Endothelial cell of umbilical vein (primary cell): Measurements from ENCODE around the gene RRP8. TPM values are rescaled to one million over a fixed set of nuclear protein-coding genes. Genes with fewer than 3 reads are reported as not detected.

Experiments used
- BruUV-seq: library from RNA; stranded (reverse); fragments of 400-500 nt; replicated peaks from 2 replicates; lab custom pipeline; 2021; lab: Mats Ljungman, UMichigan
- CTCF ChIA-PET: fragments of 300-600, 350-600 bp; sonication (Branson Sonifier 250); formaldehyde crosslinking; loops from one replicate; lab custom pipeline; 2021; ENCODE audit warnings: antibody characterized with exemption, inconsistent platforms; lab: Charles Lee
- POLR2A ChIA-PET: fragments of 300-600, 350-600 bp; sonication (Branson Sonifier 250); formaldehyde crosslinking; loops from one replicate; lab custom pipeline; 2021; ENCODE audit warnings: antibody characterized with exemption, inconsistent platforms; lab: Charles Lee
- DNase-seq: peaks from one replicate; pipeline ENCODE4 v3.0.0-alpha.2; 2011; ENCODE audit warnings: low read depth, low spot score
- FAIRE-seq: peaks from 2 replicates; lab custom pipeline; 2011; peaks lifted over from hg19 to GRCh38; lab: Jason Lieb, UNC
- H2AFZ ChIP-seq: 2 replicates; pipeline ENCODE4 v1.6.0; 2012; ENCODE audit warnings: low read depth, low read length, control low read depth, inconsistent platforms
- H3K27ac ChIP-seq: 2 replicates; pipeline ENCODE4 v1.5.1; 2011; ENCODE audit warnings: low read depth, mild to moderate bottlenecking, control low read depth, low read length, moderate library complexity; ENCODE audit not compliant: insufficient read depth
- H3K27me3 ChIP-seq, 2 experiments: 2 replicates each; pipeline versions ENCODE4 v1.6.0 to v1.6.1; 2011; ENCODE audit warnings: low read length in 2 of 2, mixed read lengths in 1 of 2; ENCODE audit not compliant: control insufficient read depth in 2 of 2, insufficient read depth in 2 of 2
- H3K36me3 ChIP-seq, 2 experiments: 2 replicates in 1 of 2; 3 replicates in 1 of 2; pipeline ENCODE4 v1.5.1; 2011; ENCODE audit warnings: low read length in 2 of 2, mild to moderate bottlenecking in 1 of 2, moderate library complexity in 1 of 2; ENCODE audit not compliant: control insufficient read depth in 2 of 2, insufficient read depth in 2 of 2; ENCODE audit errors: extremely low read depth in 1 of 2
- H3K4me1 ChIP-seq: 3 replicates; pipeline ENCODE4 v1.5.1; 2011; ENCODE audit warnings: mild to moderate bottlenecking, low read length; ENCODE audit not compliant: control insufficient read depth, insufficient read depth; ENCODE audit errors: extremely low read depth
- H3K4me2 ChIP-seq: 2 replicates; pipeline ENCODE4 v1.6.1; 2011; ENCODE audit warnings: low read length, control low read depth, mixed read lengths; ENCODE audit not compliant: insufficient read depth
- H3K4me3 ChIP-seq, 3 experiments: fragments of 200-600 bp in 1 of 3; sonication (generic), shearing (Covaris generic) in 1 of 3; replicated peaks in 1 of 3; 2 replicates each; pipeline ENCODE4 v1.5.1; 2011 to 2016; ENCODE audit warnings: control low read depth in 3 of 3, low read length in 3 of 3, mild to moderate bottlenecking in 2 of 3, inconsistent platforms in 1 of 3, low read depth in 1 of 3, moderate library complexity in 1 of 3; ENCODE audit not compliant: insufficient read depth in 1 of 3
- H3K79me2 ChIP-seq: 2 replicates; pipeline ENCODE4 v1.6.0; 2012; ENCODE audit warnings: low read length, inconsistent platforms; ENCODE audit not compliant: control insufficient read depth, insufficient read depth
- H3K9ac ChIP-seq: replicated peaks from 2 replicates; pipeline ENCODE3; 2011; ENCODE audit warnings: low read length, control low read depth; ENCODE audit not compliant: insufficient read depth; ENCODE audit errors: extremely low read depth
- H3K9me1 ChIP-seq: replicated peaks from 3 replicates; pipeline ENCODE4 v1.6.0; 2011; ENCODE audit warnings: mild to moderate bottlenecking, low read length; ENCODE audit not compliant: control insufficient read depth, insufficient read depth; ENCODE audit errors: extremely low read depth
- H3K9me3 ChIP-seq: replicated peaks from 2 replicates; pipeline ENCODE4 v1.5.1; 2012; ENCODE audit warnings: low read length, inconsistent platforms; ENCODE audit not compliant: control insufficient read depth, insufficient read depth
- H4K20me1 ChIP-seq: replicated peaks from 2 replicates; pipeline ENCODE3; 2011; ENCODE audit warnings: mild to moderate bottlenecking, low read length; ENCODE audit not compliant: control insufficient read depth, insufficient read depth; ENCODE audit errors: extremely low read depth
- EZH2 ChIP-seq: IDR thresholded peaks from 2 replicates; pipeline ENCODE4 v1.6.1; 2012; ENCODE audit warnings: borderline replicate concordance, low read depth, mild to moderate bottlenecking, moderate library complexity, low read length, inconsistent platforms; ENCODE audit not compliant: severe bottlenecking
- FOS ChIP-seq: IDR thresholded peaks from 2 replicates; pipeline ENCODE4 v1.6.1; 2011; ENCODE audit warnings: mild to moderate bottlenecking, low read length, moderate library complexity, borderline replicate concordance; ENCODE audit not compliant: insufficient read depth
- GATA2 ChIP-seq: IDR thresholded peaks from 2 replicates; pipeline ENCODE4 v1.7.0; 2011; ENCODE audit warnings: low read depth, mild to moderate bottlenecking, moderate library complexity, mixed read lengths, low read length; ENCODE audit not compliant: insufficient read length, insufficient read depth
- JUN ChIP-seq: IDR thresholded peaks from 2 replicates; pipeline ENCODE4 v1.6.1; 2011; ENCODE audit warnings: borderline replicate concordance, low read depth; ENCODE audit not compliant: insufficient read length, insufficient read depth
- MYC ChIP-seq: IDR thresholded peaks from one replicate; pipeline ENCODE4 v1.6.1; 2011; ENCODE audit warnings: mild to moderate bottlenecking, low read depth, low read length
- POLR2A ChIP-seq: IDR thresholded peaks from 2 replicates; pipeline ENCODE4 v1.6.1; 2012; ENCODE audit warnings: low read depth, mild to moderate bottlenecking, control low read depth, low read length
- POLR2AphosphoS5 ChIP-seq: IDR thresholded peaks from 2 replicates; pipeline ENCODE4 v1.6.1; 2012; ENCODE audit warnings: low read depth, mild to moderate bottlenecking, control low read depth, low read length, moderate library complexity; ENCODE audit not compliant: insufficient read depth
- dilution Hi-C: fragments of 300-500 bp; cut with MboI; formaldehyde crosslinking; loops from one replicate; pipeline ENCODE4 v1.15.0; 2019; ENCODE audit warnings: low sequenced_read_pairs; ENCODE audit not compliant: extremely low pct_ligation_motif_present
- intact Hi-C: fragments of 100-400 bp; cut with micrococcal nuclease; formaldehyde crosslinking; loops from one replicate; pipeline ENCODE4 v1.10.0; 2022
- polyA plus RNA-seq, 4 experiments: library from polyadenylated mRNA; depleted of rRNA in 3 of 4; stranded (reverse) in 3 of 4; unstranded in 1 of 4; fragments of >200 nt; gene quantifications; 2 replicates each; pipeline versions ENCODE4 v1.2.1 to v1.2.3, GENCODE V29; 2011 to 2012; ENCODE audit warnings: missing spikeins in 1 of 4
- total RNA-seq: library from RNA; stranded (reverse); gene quantifications from 2 replicates; pipeline ENCODE4 v1.2.3, GENCODE V29; 2021
- TF ChIP-seq, protein P1 (sequence below): IDR thresholded peaks from 2 replicates; pipeline ENCODE4 v1.6.1; 2011; ENCODE audit not compliant: insufficient read depth, insufficient read length
- TF ChIP-seq, protein P2 (sequence below), 2 donors: IDR thresholded peaks; 1 replicate in 1 of 2; 2 replicates in 1 of 2; pipeline ENCODE4 v1.5.1; 2011; ENCODE audit warnings: low read length in 2 of 2, mild to moderate bottlenecking in 2 of 2, moderate library complexity in 2 of 2, control low read depth in 1 of 2, inconsistent platforms in 1 of 2, low read depth in 1 of 2; ENCODE audit not compliant: insufficient read depth in 1 of 2; ENCODE audit errors: extremely low read depth in 1 of 2

The RRP8 gene
- total and polyA plus RNA-seq, 2 donors (not counting 3 experiments of a cell fraction or from before 2014, with no cell fraction given) = 6.4 to 19.4 TPM

DNA sequence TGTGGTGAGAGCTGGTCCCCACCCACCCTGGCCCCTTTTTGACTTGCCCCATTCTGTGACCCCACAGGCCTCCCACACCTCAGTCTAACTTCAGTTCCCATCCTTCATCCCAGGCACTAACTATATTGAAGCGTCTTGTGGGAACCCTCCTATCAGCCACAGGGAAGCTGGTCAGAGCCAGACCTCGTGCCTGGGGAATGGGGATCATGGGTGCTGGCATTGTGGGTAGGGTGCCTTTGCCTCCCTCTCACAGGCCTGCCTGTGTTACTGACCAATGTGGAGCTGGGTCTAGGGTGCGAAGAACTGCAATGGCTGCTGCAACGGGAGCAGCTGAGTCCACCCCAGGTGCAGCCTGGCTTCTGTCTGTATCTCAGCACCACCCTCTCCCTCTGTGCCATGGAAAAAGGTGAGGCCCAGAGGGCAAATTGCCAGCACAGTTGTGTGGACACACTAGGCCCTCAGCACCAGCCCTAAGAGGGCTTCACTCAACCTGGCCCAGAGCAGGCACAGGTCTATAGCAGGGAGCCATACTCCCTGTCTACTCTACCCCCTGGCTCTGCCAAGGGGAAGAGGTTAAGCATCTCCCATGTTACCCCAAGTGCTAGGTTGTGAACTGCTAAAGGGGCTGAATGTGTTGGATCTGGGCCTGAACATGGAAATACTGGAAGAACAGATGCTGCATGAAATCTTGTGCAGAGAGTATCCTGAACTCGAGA, 37.3 kb downstream of the RRP8 start:
- POLR2A ChIA-PET = no interaction called here
- no peak overlapping the region for H3K4me2 ChIP-seq
- intact Hi-C loops = no loop called here

More for the DNA sequence above, 37.3 kb downstream of the RRP8 start:
- no peak for TF ChIP-seq MYC
- TF ChIP-seq FOS = no peak
- TF ChIP-seq, protein P1, sequence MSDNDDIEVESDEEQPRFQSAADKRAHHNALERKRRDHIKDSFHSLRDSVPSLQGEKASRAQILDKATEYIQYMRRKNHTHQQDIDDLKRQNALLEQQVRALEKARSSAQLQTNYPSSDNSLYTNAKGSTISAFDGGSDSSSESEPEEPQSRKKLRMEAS = no peak
- TF ChIP-seq EZH2 = no peak
- TF ChIP-seq GATA2 = no peak
- TF ChIP-seq, protein P2, sequence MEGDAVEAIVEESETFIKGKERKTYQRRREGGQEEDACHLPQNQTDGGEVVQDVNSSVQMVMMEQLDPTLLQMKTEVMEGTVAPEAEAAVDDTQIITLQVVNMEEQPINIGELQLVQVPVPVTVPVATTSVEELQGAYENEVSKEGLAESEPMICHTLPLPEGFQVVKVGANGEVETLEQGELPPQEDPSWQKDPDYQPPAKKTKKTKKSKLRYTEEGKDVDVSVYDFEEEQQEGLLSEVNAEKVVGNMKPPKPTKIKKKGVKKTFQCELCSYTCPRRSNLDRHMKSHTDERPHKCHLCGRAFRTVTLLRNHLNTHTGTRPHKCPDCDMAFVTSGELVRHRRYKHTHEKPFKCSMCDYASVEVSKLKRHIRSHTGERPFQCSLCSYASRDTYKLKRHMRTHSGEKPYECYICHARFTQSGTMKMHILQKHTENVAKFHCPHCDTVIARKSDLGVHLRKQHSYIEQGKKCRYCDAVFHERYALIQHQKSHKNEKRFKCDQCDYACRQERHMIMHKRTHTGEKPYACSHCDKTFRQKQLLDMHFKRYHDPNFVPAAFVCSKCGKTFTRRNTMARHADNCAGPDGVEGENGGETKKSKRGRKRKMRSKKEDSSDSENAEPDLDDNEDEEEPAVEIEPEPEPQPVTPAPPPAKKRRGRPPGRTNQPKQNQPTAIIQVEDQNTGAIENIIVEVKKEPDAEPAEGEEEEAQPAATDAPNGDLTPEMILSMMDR (IDR thresholded peaks at IDR 0.05; ENCODE audit: extremely low read depth in 1 of 2, insufficient read depth in 1 of 2, low read depth in 1 of 2, low read length in 2 of 2) = no peak
- no peak for TF ChIP-seq POLR2A
- no peak for TF ChIP-seq JUN
- TF ChIP-seq POLR2AphosphoS5 = no peak
- no peaks in the 10 kb centered on the region for H3K36me3 ChIP-seq
- H3K27me3 ChIP-seq = no peaks in the 10 kb centered on the region
- H3K9me3 ChIP-seq = no peaks in the 10 kb centered on the region
- H3K27ac ChIP-seq = no peak overlapping the region
- H3K9ac ChIP-seq = no peak overlapping the region
- BruUV-seq = no TSS peak
- peaks cover 6% of the 10 kb centered on the region for H3K4me1 ChIP-seq
- H3K4me3 ChIP-seq = no peak overlapping the region
- dilution Hi-C loops = no loop called here
- CTCF ChIA-PET = interaction anchor here (0.7 to 1.1 kb wide), 3 partner anchors 35 to 187 kb away, joined by 3 to 4 read pairs (median 3); partner anchors contain the start of gene MRPL17
- DNase-seq (no peak), FAIRE-seq (no peak)
- H3K79me2 ChIP-seq = no peaks in the 10 kb centered on the region
- no peaks in the 10 kb centered on the region for H4K20me1 ChIP-seq
- H3K9me1 ChIP-seq = no peaks in the 10 kb centered on the region
- no peak overlapping the region for H2AFZ ChIP-seq
